Stimulated activated CD4-positive, alpha-beta T cell treated with anti-CD3 and anti-CD28 coated beads, TNF-alpha, amount 100 ng/mL, for 48 hours (primary cell): ENCODE results near the gene SEMA3E.

Source experiments
- DNase-seq, 3 donors: peaks; one replicate each; pipeline ENCODE4 v3.0.0-alpha.2; 2020; ENCODE audit warnings: low read depth in 3 of 3

The SEMA3E gene

DNA sequence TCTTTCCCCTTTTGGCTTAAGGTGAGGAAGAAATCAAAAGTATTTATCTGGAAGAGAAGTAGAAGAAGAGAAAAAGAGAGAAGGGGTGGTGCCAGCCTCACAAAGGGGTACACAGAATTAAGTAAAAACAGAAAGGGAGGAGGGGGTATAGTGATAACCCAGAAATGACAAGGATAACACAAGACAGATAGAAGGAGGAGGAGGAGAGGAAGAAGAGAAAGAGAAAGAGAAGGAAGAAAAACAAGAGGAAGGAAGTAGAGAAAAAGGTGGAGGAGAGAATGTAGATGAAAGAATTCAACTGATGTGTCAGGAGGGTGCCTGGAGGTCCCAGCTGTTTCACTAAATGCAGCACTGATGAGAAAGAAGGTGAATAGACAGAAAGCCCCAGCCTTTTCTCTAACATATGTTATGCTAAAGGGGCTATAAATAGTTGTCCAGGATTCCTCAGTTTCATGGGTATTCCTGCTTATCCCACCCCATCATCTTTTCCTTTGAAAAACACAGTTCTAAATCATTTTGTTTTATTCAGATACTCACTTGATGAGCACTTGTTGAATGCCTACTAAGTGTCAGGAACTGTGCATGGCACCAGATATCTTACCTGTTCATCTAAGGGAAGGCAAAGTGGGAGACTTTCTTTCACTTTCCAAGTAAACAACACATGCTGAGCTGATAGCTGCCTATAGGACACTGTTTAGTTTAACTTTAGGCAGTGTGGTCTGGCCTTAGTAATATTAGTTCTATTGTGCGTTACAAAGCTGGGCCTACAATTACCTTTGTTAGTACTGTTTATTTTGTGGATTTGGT is 8.0 kb downstream of the SEMA3E start:
- no peak for DNase-seq

DNA sequence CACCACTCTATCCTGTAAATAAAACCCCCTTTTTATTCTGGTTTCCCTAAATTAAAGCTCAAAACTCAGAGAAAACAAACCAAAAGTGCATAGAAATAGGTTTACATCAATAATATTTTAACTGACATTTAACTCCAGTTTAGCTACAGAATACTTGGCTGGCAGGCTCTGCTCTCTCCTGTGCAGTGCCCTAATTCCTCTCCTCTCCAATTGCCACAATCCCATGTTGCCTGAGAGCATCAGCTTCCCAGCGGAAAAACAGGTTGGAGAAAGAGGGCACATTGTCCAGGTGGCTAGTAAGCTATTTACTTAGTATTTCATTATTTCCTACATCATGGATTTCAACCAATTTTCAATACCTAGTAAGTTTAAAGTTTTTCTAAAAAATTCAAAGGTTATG is 8.7 kb downstream of the SEMA3E start:
- DNase-seq, result no peak

DNA sequence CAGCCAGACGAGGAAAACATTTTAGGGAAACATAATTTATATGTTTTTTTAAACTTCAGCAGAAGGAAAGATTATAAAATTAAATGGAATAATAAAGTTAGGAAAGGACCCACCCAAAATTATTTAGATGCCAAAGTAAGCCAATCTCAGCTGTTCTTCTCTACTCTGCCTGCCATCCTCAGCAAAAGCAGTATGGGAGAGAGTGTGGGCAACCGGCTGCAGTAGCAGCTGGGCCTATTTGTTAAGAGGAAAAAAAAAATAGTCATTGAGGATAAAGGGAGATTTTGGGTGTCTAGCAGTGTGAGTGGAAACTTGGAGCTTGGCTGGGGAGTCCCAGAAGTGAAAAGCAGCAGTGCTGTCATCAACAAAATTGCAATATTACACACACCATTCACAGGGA is 15.4 kb downstream of the SEMA3E start:
- DNase-seq, result no peak

DNA sequence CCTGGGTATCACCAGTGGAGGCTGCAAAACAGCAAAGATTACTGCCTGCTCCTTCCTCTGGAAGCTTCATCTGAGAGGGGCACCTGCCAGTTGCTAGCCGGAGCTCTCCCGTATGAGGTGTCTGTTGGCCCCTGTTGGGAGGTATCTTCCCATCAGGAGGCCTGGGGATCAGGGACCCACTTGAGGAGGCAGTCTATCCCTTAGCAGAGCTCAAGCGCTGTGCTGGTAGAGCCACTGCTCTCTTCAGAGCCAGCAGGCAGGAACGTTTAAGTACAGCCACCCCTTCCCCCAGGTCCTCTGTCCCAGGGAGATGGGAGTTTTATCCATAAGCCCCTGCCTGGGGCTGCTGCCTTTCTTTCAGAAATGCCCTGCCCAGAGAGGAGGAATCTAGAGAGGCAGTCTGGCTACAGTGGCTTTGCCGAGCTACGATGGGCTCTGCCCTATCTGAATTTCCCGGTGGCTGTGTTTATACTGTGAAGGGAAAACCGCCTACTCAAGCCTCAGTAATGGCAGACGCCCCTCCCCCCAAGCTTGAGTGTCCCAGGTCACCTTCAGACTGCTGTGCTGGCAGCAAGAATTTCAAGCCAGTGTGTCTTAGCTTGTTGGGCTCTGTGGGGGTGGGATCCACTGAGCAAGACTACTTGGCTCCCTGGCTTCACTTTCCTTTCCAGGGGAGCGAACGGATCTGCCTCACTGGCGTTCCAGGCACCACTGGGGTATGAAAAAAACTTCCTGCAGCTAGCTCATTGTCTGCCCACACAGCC is 19.6 kb downstream of the SEMA3E start:
- DNase-seq, result no peak

DNA sequence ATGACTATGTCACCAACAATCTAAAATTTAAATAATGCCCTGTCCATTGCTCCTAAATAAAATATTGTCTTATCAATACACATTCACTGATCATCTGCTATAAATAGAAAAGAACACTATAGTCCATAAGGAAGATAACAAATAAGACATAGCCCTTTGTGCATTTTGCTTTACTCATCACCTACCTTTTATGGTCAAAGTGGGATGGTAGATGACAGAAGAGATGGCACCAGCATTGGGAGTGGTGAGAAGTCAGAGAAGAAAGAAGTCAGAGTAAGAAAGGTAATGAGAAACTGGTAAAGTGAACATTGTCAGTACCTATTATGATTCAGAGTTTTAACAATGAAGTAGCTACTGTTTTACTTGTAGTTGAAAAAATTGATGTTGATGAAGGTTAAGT is 31.1 kb downstream of the SEMA3E start:
- no peak for DNase-seq

DNA sequence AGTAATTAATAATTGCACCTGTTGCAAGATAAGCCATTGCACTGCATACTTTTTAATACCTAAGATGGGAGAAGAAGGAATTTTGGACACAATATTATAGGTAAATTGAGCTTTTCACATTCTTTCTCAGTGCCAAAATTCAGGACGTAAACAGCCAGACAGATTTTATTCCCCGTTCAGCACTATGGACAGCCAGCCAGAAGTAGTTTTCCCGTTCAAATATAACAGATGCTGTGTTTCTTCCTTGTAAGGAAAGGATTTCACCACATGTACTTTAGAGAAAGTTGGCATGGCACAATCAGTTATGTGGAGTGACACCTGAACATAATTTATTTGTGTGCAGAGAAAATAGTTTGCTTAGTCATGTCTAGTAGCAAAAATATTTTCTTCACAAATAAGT is 34.8 kb downstream of the SEMA3E start:
- DNase-seq, result no peak

DNA sequence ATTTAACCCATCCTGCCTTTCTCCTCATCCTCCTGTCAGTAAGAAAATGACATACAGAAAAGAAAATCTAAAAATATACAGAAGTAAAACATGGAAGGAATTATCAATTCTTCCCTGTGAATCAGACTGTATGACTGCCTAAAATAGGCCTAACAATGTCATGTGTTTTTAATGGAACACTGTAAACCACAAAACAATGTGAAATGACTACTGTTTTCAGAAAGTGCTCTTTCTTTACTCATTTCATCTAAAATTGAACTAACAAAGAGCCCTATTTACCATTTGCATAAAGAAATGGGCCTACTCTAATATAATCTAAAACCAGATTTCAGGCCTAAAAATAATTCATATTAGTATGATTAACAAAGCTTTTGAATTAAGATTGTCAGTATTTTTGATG is 35.7 kb downstream of the SEMA3E start:
- DNase-seq, result no peak

DNA sequence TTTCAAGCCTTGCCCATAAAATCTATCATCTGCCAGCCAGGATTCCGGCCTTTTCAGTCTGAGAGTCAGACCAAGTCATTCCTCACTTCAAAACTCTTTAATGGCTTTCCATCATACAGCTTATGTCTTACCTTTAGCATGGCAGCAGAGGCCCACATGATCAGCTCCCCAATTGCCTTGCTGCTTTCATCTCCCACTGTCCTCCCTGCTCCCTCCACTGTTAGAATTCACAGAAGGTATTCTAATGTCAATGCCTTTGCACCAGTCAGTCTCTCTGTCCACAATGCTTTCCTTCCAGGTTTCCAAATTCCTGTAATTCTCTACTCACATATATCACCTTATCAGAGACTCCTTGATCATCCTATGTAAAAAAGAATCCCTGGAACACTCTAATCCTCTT is 37.2 kb downstream of the SEMA3E start:
- no peak for DNase-seq

DNA sequence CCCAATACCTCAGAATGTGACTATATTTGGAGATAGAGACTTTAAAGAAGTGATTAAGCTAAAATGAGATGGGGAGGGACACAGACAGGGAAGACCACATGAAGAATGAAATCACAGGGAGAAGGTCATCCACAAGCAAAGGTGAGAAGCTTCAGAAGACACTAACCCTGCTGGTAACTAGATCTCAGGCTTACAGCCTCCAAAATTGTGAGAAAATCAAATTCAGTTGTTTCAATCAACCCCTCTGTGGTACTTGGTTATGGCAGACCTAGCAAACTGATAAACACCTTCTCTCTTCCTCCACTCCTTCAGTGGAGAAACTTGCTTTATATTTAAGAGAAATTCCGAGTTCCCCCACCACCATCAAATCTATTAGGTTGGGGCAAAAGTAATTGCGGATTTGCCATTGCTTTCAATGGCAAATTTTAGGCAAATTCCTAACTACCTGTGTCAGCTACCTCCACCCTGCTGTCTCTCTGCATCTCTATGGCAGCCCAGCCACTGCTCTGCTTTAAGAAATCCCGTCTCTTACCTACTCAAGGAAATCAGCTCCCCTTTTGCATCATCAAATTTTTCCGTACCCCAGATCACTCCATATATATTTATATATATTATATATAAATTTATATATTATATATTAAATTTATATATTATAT is 38.2 kb downstream of the SEMA3E start:
- DNase-seq, result no peak

DNA sequence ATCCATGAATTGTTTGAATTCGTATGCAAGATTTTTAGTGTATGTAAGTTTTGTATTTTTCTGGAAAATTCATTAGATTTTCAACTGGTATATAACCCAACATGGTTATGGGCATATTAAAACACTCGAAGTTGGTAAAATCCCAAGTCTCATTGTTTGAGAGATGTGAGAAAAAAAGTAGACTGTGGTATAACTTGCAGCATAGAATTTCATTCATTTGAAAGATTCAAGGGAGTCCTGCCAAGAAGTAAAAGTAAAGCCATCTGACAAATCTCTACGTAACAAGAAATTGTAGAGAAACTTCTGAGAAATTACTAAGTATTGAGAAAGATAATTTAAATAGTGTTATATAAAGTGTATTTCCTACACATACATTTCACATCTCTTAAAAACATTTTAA is 40.2 kb downstream of the SEMA3E start:
- DNase-seq, result no peak

DNA sequence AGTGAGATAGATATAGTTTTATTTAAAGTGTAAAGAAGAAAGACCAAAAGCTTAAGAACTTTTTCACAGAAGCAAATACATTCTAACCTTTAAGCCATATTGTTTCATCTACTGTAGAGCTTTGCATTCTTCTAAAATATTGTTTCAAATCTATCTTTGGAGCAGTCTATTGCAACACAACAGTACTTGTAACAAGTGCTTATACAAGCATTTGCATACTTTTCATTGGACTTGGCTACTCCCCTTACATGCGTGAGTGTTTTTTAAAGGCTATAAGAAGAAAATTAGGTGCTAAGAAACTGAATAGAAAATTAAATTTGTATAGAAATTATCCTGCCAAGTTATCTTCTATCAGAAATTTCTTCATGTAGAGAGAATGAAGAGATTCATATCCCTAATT is 45.3 kb downstream of the SEMA3E start:
- DNase-seq, result no peak

DNA sequence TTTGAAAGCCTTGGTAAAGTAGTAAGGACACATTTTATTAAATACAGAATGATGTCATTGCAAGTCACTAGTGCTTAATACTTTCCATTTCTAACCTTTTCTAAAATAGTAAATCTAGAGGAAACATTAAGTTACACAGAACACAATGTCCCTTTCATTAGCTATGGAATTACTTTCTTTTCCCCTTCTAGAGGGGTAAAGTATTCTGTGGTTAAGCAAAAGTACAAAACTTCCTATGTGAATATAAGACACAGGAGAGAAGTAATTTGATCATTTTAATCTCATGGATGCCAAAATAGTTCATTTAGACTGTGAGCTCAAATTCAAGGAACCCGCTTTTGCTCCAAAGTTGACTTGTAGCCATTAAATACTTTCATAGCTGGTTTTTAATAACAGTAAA is 49.8 kb downstream of the SEMA3E start:
- DNase-seq, result no peak

DNA sequence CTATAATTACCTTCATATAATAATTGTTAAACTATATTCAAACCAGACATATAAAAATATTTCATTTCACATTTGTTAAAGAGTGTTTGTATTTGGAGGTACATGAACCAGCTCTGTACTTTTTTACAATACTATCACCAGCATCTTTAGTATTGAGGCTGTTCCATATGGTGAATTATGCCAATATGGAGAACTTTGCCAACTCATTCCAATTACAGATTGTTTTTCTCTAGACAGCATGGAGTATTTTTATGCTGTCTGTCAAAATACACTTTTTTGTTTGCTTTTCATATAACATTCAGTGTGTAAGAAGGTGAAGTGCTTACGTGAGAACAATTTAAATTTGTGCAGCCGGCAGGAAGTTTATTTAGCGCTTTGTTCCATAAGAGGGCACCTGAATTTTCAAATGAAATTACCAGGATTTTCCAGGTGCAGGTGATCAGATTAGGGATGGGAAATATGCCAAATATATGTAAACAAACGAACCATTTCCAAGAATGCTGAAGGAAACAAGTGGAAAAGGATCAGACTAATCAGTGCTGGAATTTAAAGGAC is 54.9 kb downstream of the SEMA3E start:
- DNase-seq, result no peak

DNA sequence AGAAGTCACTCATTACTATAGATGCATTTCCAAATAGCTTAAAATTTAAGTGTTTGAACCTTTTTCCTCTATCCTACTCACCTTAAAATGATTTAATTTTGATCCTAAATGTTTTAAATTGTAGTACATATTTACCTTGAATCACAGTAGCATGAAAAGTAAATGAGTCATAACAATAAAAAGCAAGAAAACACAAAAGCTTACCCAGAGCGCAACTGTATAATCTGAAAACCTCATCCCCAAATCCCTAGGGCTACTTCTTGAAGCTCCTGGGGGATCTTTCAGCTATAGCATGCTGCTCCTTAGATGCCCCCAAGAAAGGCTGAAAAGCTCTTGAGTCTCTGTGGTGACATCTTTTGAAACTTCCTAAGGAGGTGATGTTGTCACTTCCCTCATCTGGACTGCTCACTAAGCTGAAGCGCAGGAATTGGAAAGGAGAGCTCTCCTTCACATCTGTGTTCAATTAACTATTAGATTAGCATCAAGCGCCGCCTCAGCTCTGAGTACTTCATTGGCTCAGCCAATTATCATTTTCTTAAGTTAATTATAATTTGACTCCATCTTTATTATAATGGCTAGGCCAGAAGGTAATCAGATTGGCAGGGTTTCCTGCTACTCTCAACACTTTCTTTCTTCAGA is 60.2 kb downstream of the SEMA3E start:
- no peak for DNase-seq

DNA sequence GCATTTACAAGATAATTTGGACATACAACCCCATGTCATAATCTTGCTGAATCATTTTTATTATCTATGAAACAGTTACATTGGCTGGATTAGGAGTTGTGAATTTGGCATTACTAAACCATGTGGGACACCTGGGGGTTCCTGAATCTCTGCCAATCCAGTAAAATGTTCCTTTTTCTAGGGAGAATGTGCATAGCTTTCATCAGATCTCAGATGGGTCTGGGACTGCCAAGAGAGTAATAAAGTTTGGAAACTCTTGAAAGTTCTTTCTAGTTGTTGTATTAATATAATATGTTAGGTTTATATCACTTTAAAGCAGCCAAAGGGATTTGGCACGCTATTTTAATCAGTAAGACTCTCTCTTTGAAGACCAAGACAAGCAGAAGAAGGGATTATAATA is 62.7 kb downstream of the SEMA3E start:
- no peak for DNase-seq

DNA sequence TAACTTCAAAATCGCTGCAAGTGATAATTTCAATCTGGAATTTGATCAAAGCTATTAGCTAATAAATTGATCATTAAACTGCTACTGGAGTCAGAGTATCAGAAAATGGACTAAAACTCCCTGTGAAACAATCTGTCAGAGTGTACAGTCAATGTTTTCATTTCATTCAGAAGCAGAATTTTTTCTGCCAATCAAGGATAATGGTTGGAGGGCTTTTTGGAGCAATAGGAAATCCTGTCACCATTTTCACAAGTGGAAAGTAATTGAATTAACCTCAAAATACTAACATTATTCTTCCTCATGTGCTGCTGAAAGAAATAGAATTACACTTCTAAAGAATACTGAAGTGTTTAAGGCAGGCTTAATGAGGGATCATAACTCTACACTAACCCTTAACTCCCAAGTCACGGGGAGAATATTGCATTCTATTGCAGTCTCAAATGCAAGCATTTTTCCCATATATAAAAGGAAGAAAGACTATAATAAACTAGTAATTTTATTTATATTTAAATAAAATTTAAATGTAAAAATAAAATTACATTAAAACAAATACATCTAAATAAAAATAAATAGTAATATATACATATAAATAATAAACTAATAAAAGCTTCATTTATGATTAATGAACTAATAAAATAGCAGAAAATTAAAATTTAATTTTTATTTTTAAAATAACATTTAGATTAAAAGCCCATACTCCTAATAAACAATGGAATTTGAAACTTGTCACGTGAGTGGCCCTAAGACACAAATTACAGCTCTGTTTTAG is 67.1 kb downstream of the SEMA3E start:
- DNase-seq, result no peak

DNA sequence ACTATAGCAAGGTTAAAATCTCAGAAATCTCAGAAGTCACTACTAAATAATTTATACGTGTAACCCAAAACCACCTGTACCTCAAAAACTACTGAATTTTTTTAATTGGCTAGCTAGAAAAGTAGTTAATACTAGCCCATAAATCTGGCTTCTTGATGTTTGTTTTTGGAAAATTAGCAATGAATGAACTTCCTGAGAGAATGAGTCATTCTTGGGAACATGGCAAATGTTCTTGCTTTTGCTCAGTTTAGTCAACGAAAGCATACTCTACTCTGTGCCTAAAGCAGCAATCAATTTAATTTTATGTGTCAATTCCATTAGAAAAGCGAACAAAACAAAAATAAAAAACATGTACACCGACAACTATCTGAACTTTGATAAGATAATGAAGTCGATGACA is 69.2 kb downstream of the SEMA3E start:
- no peak for DNase-seq

DNA sequence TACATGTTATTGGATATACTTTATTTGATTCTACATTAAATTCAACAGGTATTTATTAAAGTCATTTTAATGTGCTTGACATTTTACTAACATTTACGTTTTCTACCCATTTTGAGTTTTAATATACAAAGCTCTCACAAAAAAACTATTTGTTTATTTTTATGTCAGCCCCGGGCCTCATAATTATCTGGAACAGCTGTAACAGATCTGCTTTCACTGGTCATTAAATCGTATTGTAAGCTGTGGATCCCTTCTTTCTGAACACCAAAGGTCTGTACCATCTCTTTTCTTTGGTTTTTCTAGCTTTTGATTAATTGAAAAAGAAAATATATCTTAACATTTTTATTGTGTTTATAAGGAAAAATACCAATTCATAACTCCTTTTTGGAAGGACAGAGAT is 73.5 kb downstream of the SEMA3E start:
- DNase-seq, result no peak

DNA sequence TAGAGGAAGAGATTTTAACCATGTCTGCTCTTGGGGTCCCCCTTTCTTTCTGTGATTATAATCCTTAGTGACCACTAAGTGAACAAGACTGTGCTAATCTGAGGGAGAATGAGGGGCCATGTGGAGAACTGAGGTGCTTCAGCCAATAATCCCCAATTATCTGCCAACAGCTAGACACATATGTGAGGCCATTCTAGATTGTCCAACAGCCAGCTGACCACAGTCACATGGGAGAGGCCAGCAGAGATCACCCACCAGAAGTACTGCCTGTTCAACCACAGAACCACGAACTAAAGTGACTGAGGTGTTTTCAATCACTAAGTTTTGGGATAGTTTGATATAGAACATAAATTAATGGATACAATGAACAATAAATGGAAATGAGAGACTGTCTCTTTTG is 74.3 kb downstream of the SEMA3E start:
- no peak for DNase-seq

DNA sequence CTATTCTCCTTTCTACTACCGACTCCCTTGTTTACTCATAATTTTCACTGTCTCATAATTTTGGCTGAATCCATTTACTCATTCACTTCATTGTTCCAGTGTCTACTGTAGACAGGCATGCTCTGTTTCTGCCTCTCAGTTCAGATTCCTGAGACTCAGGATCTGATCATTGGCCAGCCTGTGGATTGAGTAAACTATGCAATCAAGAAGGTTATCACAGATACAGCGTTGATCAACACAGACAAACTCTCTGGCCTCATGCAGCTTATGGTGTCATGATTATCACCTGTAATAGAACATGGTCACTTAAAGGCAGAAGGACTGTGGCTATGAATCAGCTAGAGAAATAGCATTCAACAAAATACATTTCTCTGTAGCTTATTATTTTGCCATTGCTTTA is 86.0 kb downstream of the SEMA3E start:
- DNase-seq, result no peak

DNA sequence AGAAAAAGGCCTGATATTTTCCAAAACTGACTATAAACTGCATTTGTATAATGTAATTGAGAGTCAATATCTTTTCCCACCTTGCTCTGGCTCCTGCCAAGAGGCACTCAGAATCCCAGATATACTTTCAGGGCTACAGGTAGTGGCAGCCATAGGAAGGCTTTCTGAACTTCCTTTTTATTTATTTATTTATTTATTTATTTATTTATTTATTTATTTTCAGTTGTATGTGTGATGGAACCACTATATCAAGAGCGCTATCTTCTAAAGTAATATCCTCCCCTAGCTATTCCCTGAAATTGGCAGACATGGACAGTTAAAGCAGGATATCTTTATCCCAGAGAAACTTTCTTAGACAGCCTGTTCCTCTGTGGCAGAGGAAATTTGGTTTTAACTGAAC is 86.7 kb downstream of the SEMA3E start:
- no peak for DNase-seq
